IMR-90 (cell line): ENCODE measurements around the gene SH3GLB2. TPM values are rescaled to one million over a fixed set of nuclear protein-coding genes. Genes with fewer than 3 reads are reported as not detected.
A peak's percentile ranks its signal among the peaks of the same experiment; 100 is the strongest.

ENCODE experiments used
- ATAC-seq: fragments of 200-7000 bp; cut with Tn5 transposase; 2 replicates; pipeline ENCODE4 v1.9.1; 2020; ENCODE audit warnings: low read depth, mild to moderate bottlenecking, moderate library complexity
- BruUV-seq: library from RNA; stranded (reverse); fragments of 400-500 nt; replicated peaks from 2 replicates; lab custom pipeline; 2021; lab: Mats Ljungman, UMichigan
- CTCF ChIA-PET: fragments of 300-600 bp; formaldehyde crosslinking; extraction: SDS; loops from one replicate; lab custom pipeline; 2021; ENCODE audit warnings: antibody characterized with exemption; lab: Yijun Ruan, JAX
- POLR2A ChIA-PET: fragments of 300-600 bp; sonication (Branson Sonifier 250); formaldehyde crosslinking; loops from one replicate; lab custom pipeline; 2022; ENCODE audit warnings: antibody characterized with exemption; ENCODE audit not compliant: unreplicated experiment; lab: Charles Lee
- DNase-seq: peaks from one replicate; pipeline ENCODE4 v3.0.0; 2013
- H2AFZ ChIP-seq: replicated peaks from 2 replicates; pipeline ENCODE3; 2013; ENCODE audit warnings: low read length, mild to moderate bottlenecking; ENCODE audit not compliant: poor library complexity
- H2AK5ac ChIP-seq: 2 replicates; pipeline ENCODE4 v1.6.1; 2013; ENCODE audit warnings: low read depth, low read length, inconsistent platforms
- H2AK9ac ChIP-seq: replicated peaks from 2 replicates; pipeline ENCODE3; 2013; ENCODE audit warnings: mild to moderate bottlenecking, low read depth, low read length, moderate library complexity; ENCODE audit not compliant: poor library complexity
- H2BK120ac ChIP-seq: 2 replicates; pipeline ENCODE4 v1.6.1; 2013; ENCODE audit warnings: low read depth, low read length, inconsistent platforms
- H2BK15ac ChIP-seq: 3 replicates; pipeline ENCODE4 v1.6.1; 2013; ENCODE audit warnings: low read depth, low read length, inconsistent platforms
- H2BK20ac ChIP-seq: 2 replicates; pipeline ENCODE4 v1.6.1; 2013; ENCODE audit warnings: low read depth, mild to moderate bottlenecking, inconsistent platforms, low read length, moderate library complexity
- H2BK5ac ChIP-seq: 2 replicates; pipeline ENCODE4 v1.6.1; 2013; ENCODE audit warnings: mild to moderate bottlenecking, low read depth, low read length, inconsistent platforms; ENCODE audit not compliant: poor library complexity, severe bottlenecking
- H3K14ac ChIP-seq: replicated peaks from 2 replicates; pipeline ENCODE4 v1.6.1; 2013; ENCODE audit warnings: low read depth, low read length, inconsistent platforms
- H3K18ac ChIP-seq: 2 replicates; pipeline ENCODE4 v1.6.1; 2013; ENCODE audit warnings: low read depth, low read length, control low read depth
- H3K23ac ChIP-seq: 2 replicates; pipeline ENCODE4 v1.6.1; 2013; ENCODE audit warnings: low read depth, low read length, inconsistent platforms
- H3K27ac ChIP-seq: 2 replicates; pipeline ENCODE4 v1.5.1; 2013; ENCODE audit warnings: mild to moderate bottlenecking, control low read depth, low read length; ENCODE audit not compliant: insufficient read depth
- H3K27me3 ChIP-seq: 2 replicates; pipeline ENCODE4 v1.6.1; 2013; ENCODE audit warnings: low read length; ENCODE audit not compliant: control insufficient read depth, insufficient read depth
- H3K36me3 ChIP-seq: 2 replicates; pipeline ENCODE4 v1.6.1; 2013; ENCODE audit warnings: low read length, mixed read lengths; ENCODE audit not compliant: control insufficient read depth, insufficient read depth
- H3K4ac ChIP-seq: 2 replicates; pipeline ENCODE4 v1.6.1; 2013; ENCODE audit warnings: low read depth, low read length, inconsistent platforms
- H3K4me1 ChIP-seq: 2 replicates; pipeline ENCODE4 v1.6.1; 2013; ENCODE audit warnings: low read length, mixed read lengths; ENCODE audit not compliant: control insufficient read depth, insufficient read depth
- H3K4me2 ChIP-seq: 2 replicates; pipeline ENCODE4 v1.6.1; 2013; ENCODE audit warnings: low read depth, mild to moderate bottlenecking, control low read depth, low read length, moderate library complexity
- H3K4me3 ChIP-seq: 2 replicates; pipeline ENCODE4 v1.5.1; 2013; ENCODE audit warnings: low read depth, mild to moderate bottlenecking, control low read depth, low read length, moderate library complexity; ENCODE audit not compliant: insufficient read depth
- H3K56ac ChIP-seq: 2 replicates; pipeline ENCODE4 v1.6.1; 2013; ENCODE audit warnings: low read length, inconsistent platforms; ENCODE audit not compliant: insufficient read depth; ENCODE audit errors: extremely low read depth
- H3K79me1 ChIP-seq, 2 experiments: 2 replicates each; pipeline ENCODE4 v1.6.1; 2013; ENCODE audit warnings: low read length in 2 of 2, inconsistent platforms in 1 of 2, low read depth in 1 of 2
- H3K9ac ChIP-seq: 2 replicates; pipeline ENCODE4 v1.6.1; 2013; ENCODE audit warnings: low read depth, low read length, control low read depth
- H3K9me1 ChIP-seq: 2 replicates; pipeline ENCODE4 v1.6.1; 2013; ENCODE audit warnings: low read length, inconsistent platforms; ENCODE audit not compliant: insufficient read depth
- H3K9me3 ChIP-seq: 2 replicates; pipeline ENCODE4 v1.6.1; 2013; ENCODE audit warnings: low read length; ENCODE audit not compliant: control insufficient read depth, insufficient read depth
- H4K20me1 ChIP-seq: 2 replicates; pipeline ENCODE4 v1.6.1; 2013; ENCODE audit warnings: low read length, inconsistent platforms; ENCODE audit not compliant: insufficient read depth
- H4K5ac ChIP-seq: 2 replicates; pipeline ENCODE4 v1.6.1; 2013; ENCODE audit warnings: mild to moderate bottlenecking, low read depth, low read length, control low read depth
- H4K8ac ChIP-seq, 2 experiments: 2 replicates each; pipeline ENCODE4 v1.6.1; 2013; ENCODE audit warnings: low read depth in 2 of 2, low read length in 2 of 2, control low read depth in 1 of 2, inconsistent platforms in 1 of 2
- H4K91ac ChIP-seq: 2 replicates; pipeline ENCODE4 v1.6.1; 2013; ENCODE audit warnings: low read depth, low read length, inconsistent platforms; ENCODE audit not compliant: insufficient read depth
- ELK1 ChIP-seq: fragments of 150-350 bp; IDR thresholded peaks from 2 replicates; pipeline ENCODE4 v1.6.1; 2016; ENCODE audit warnings: low read depth, mild to moderate bottlenecking, low read length, moderate library complexity, borderline replicate concordance
- FOS ChIP-seq: fragments of 150-350 bp; IDR thresholded peaks from 2 replicates; pipeline ENCODE4 v1.6.1; 2016; ENCODE audit warnings: low read depth, low read length
- NFE2L2 ChIP-seq: fragments of 150-350 bp; IDR thresholded peaks from 2 replicates; pipeline ENCODE4 v1.6.1; 2016; ENCODE audit warnings: low read depth, mild to moderate bottlenecking, low read length
- USF2 ChIP-seq: fragments of 150-350 bp; IDR thresholded peaks from 2 replicates; pipeline ENCODE4 v1.6.1; 2017; ENCODE audit warnings: mild to moderate bottlenecking, antibody characterized with exemption, low read length, low read depth
- WGBS, 2 experiments: methylation state at CpG; one replicate each; pipeline versions ENCODE4 v1.1.5 to v1.1.7; 2013; ENCODE audit warnings: missing lambda C conversion rate in 2 of 2; ENCODE audit not compliant: insufficient read length in 1 of 2; ENCODE audit errors: extremely low coverage in 2 of 2; 5-methylcytosine and 5-hydroxymethylcytosine counted together
- dilution Hi-C: fragments of 300-500 bp; cut with HindIII; formaldehyde crosslinking; loops from one replicate; pipeline ENCODE4 v1.14.3; 2018; ENCODE audit warnings: low sequenced_read_pairs; ENCODE audit not compliant: unreplicated experiment
- in situ Hi-C: fragments of 300-500 bp; cut with MboI; formaldehyde crosslinking; loops from 3 replicates; pipeline ENCODE4 v1.14.3; 2019; ENCODE audit warnings: low sequenced_read_pairs, inconsistent platforms, mixed read lengths
- intact Hi-C: fragments of 100-400 bp; cut with micrococcal nuclease; formaldehyde crosslinking; loops from 2 replicates; pipeline ENCODE4 v1.10.0; 2022
- polyA plus RNA-seq, 3 experiments: library from polyadenylated mRNA; depleted of rRNA; stranded (reverse); fragments of >200 nt; gene quantifications; 2 replicates each; pipeline ENCODE4 v1.2.3, GENCODE V29; 2012; ENCODE audit warnings: low replicate concordance in 1 of 3
- total RNA-seq: library from RNA; depleted of rRNA; stranded (reverse); fragments of >200 nt; gene quantifications from 2 replicates; pipeline ENCODE4 v1.2.3, GENCODE V29; 2012

SH3GLB2 gene
- total and polyA plus RNA-seq, 2 of the 4 experiments (the other 2 are of a cell fraction), result 36.4 to 68.4 TPM

DNA sequence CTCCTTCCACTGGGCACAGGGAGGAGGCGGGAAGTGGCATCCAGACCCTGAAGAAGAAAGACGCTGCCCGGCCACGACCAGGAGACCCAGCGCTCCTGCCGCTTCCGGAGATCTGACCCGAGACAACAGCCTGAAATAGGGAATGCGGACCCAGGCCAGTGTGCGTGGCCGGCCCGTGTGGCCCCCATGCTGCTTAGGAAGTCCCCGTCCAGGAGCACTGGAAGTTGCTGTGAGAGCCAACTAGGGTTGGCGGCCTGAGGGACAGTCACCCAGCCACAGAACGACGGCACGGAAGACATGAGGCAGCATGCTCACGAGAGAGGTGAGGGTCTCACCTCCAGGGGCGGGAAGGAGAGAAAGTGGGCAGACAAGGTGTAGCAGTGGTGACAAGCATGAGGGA lies 17.0 kb downstream of the SH3GLB2 start:
- CTCF ChIA-PET, result no interaction called here
- Histone ChIP-seq H4K20me1 (peaks cover 7% of the 10 kb centered on the region), H3K79me1 (0 out of 4 replicates have a peak, but pooled peaks cover 0 to 6% of the 10 kb centered on the region in 2 experiments), H3K9me1 (no peaks in the 10 kb centered on the region), H4K8ac (no peak overlapping the region), H2BK15ac (no peak overlapping the region), H2BK20ac (no peak overlapping the region), H2BK5ac (no peak overlapping the region), H3K14ac (no peak overlapping the region), H3K9ac (no peak overlapping the region), H3K9me3 (no peaks in the 10 kb centered on the region), H3K36me3 (peaks cover 39% of the 10 kb centered on the region), H3K4me3 (no peak overlapping the region), H3K27me3 (no peaks in the 10 kb centered on the region), H3K56ac (no peak overlapping the region), H4K91ac (no peak overlapping the region), H3K4me1 (no peaks in the 10 kb centered on the region), H2BK120ac (no peak overlapping the region), H2AK5ac (no peak overlapping the region), H3K18ac (no peak overlapping the region), H2AK9ac (peak overlapping the region; percentile 37), H4K5ac (no peak overlapping the region), H3K27ac (no peak overlapping the region), H2AFZ (no peak overlapping the region), H3K4me2 (no peak overlapping the region), H3K4ac (no peak overlapping the region), H3K23ac (no peak overlapping the region)
- no TSS peak for BruUV-seq
- in situ Hi-C loops (no loop called here), intact Hi-C loops (no loop called here), dilution Hi-C loops (no loop called here)
- WGBS, 2 experiments, result 97% methylated on average over 6 of the region's 19 CpGs; no CpG with 5 or more reads in 1 of the 2 experiments
- TF ChIP-seq ELK1 (no peak), NFE2L2 (no peak), USF2 (no peak), FOS (no peak)
- POLR2A ChIA-PET, result interaction anchor here (0.6 kb wide), 1 partner anchor 149 kb away, joined by 7 read pairs; no protein-coding TSS in a partner anchor
- no peak for DNase-seq
- ATAC-seq, result no peak
